T1000 (cell line): Measurements from ENCODE around the gene IFFO2.
"Not testable (repeated sequence)": the region's sequence is repeated elsewhere in the genome, so short reads cannot be mapped to it uniquely, and the experiment has no call there.

Experiments used
- DNase-seq: peaks from one replicate; lab custom pipeline; 2025; ENCODE audit warnings: mixed read lengths; lab: John Stamatoyannopoulos, UW

IFFO2 gene

GRCh38 chr1:18874600-18874999 lies 81.9 kb downstream of the IFFO2 start:
- DNase-seq: no peak

GRCh38 chr1:18874036-18874435 lies 82.4 kb downstream of the IFFO2 start:
- DNase-seq: no peak

- no peak for DNase-seq
Observed at GRCh38 chr1:18872071-18872611, 84.3 kb downstream of the IFFO2 start.

- DNase-seq: no peak
Observed at GRCh38 chr1:18871401-18872070, 84.9 kb downstream of the IFFO2 start.

- DNase-seq: no peak
Observed at GRCh38 chr1:18870957-18871356, 85.5 kb downstream of the IFFO2 start.

- not testable (repeated sequence) for DNase-seq
Observed at GRCh38 chr1:18870595-18870865, 85.9 kb downstream of the IFFO2 start.

GRCh38 chr1:18869847-18870594 lies 86.5 kb downstream of the IFFO2 start:
- DNase-seq: no peak

GRCh38 chr1:18868801-18869424 lies 87.6 kb downstream of the IFFO2 start:
- DNase-seq: no peak

- no peak for DNase-seq
Observed at GRCh38 chr1:18868354-18868753, 88.1 kb downstream of the IFFO2 start.

- no peak for DNase-seq
Observed at GRCh38 chr1:18866846-18867245, 89.6 kb downstream of the IFFO2 start.

GRCh38 chr1:18866314-18866713 lies 90.2 kb downstream of the IFFO2 start:
- DNase-seq: no peak

- no peak for DNase-seq
Observed at GRCh38 chr1:18865176-18865575, 91.3 kb downstream of the IFFO2 start.

GRCh38 chr1:18861590-18861989 lies 94.9 kb downstream of the IFFO2 start:
- no peak for DNase-seq

- no peak for DNase-seq
Observed at GRCh38 chr1:18861082-18861481, 95.4 kb downstream of the IFFO2 start.

GRCh38 chr1:18859560-18859959 lies 96.9 kb downstream of the IFFO2 start, which contains the start of gene TAS1R2:
Gene TAS1R2, minus strand, starts transcription at chr1:18859660. Its CDS starts 0 bp downstream, at chr1:18859660.
- no peak for DNase-seq

GRCh38 chr1:18858070-18858688 lies 98.3 kb downstream of the IFFO2 start:
- DNase-seq: no peak

GRCh38 chr1:18856435-18856834 lies 100.0 kb downstream of the IFFO2 start:
- DNase-seq: no peak

- no peak for DNase-seq
Observed at GRCh38 chr1:18855573-18855972, 100.9 kb downstream of the IFFO2 start.

- DNase-seq: no peak
Observed at GRCh38 chr1:18854331-18855025, 102.0 kb downstream of the IFFO2 start.
